Forelimb muscle (tissue), 1 donor: ENCODE results near the gene PSORS1C1. TPM values are rescaled to one million over a fixed set of nuclear protein-coding genes. Genes with fewer than 3 reads are reported as not detected.
"Not testable (repeated sequence)": the region's sequence is repeated elsewhere in the genome, so short reads cannot be mapped to it uniquely, and the experiment has no call there.

Experiments
- DNase-seq: peaks from one replicate; pipeline ENCODE4 v3.0.0-alpha.2; 2013; ENCODE audit warnings: low read depth
- polyA plus RNA-seq: library from polyadenylated mRNA; unstranded; fragments of 120-200 nt; gene quantifications from one replicate; pipeline ENCODE4 v1.2.1, GENCODE V29; 2013; ENCODE audit not compliant: insufficient read length

The PSORS1C1 gene
- polyA plus RNA-seq, 1 donor, result 1.7 TPM

DNA sequence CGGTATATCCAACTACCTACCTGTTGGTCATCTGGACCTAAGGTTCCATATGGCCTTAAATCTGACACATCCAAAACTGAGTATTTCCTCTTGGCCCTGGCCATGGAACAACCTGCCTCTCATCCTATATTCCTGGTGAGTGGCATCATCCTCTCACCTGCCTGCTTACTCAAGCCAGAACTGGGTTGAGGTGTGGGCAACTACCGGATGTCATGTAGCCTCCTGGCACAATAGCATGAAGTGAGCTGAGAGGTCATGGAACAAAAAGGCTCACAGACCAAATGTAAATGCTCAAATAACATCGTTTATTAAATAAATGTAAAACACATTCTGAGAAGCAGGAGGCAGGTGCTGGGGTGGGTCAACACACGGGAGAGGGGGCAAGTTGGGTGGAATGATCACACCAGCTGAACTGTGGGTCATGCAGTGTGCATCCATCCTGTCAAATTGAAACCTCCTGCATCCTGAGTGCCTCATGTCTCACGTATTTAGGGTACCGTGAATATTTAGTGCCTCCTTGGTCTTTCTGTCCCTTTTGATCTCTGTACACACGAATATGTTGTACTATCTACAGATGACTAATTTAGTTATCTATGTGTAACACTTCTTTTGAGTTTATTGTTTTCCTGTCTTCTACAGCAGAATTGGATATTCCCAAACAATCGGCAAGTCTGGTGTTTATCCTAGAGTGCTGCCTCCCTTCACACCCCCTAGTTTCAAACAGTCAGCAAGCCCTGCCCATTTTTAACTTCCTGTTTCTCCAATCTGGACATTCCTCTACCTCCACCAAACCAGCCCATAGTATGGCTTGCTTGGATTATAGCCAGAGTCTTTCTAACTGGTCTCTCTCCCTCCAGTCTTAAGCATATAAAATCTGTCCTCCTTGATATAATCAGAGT, 63.8 kb downstream of the PSORS1C1 start:
- DNase-seq, result no peak

DNA sequence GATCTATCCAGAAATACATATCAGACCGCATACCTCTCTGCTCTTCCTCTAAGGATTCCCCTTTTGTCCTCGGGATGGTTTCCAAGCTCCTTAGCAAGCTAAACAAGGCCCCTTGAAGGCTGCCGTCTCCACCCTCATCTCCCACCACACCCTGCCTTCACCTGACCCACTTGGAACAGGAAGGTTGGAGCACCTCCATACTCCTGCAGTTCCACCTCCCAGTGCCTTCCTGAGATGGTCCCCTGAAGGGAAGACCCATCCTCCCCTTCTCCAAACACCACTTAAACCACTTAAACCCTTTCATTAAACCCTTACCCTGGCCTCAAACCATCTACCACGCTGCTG, 64.4 kb downstream of the PSORS1C1 start:
- DNase-seq, result no peak

DNA sequence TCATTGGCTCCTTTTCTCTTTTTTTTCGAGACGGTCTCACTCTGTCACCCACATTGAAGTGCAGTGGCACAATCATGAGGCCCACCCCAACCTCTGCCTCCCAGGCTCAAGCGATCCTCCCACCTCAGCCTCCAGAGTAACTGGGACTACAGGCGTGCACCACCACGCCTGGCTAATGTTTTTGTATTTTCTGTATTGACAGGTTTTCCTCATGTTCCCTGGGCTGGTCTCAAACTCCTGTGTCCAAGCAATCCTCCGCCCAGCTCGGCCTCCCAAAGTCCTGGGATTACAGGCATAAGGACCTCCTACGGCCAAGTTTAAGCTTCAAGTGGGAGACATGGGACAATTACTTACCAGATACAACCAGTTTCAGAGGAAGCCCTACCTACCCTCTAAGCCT, 65.3 kb downstream of the PSORS1C1 start:
- no peak for DNase-seq

DNA sequence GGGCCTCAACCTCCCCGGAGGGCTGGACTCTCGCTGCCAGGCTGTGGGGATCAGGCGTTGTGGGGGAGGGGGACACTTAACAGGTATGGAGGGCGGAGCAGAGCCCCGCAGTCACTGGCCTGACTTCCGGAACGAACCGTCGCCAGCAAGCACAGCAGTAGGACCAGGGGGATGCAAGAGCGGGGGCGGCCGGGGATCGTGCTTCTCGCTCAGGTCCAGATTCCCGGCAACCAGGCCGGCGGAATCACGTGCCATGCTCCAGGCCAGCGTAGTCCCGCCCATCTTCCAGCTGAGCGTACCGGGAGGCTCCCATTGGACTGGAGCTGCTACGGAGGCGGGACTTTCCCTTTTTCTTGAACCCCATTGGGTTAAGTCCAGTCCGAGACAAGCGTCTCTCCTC, 65.9 kb downstream of the PSORS1C1 start:
- DNase-seq, result peak; percentile 45

DNA sequence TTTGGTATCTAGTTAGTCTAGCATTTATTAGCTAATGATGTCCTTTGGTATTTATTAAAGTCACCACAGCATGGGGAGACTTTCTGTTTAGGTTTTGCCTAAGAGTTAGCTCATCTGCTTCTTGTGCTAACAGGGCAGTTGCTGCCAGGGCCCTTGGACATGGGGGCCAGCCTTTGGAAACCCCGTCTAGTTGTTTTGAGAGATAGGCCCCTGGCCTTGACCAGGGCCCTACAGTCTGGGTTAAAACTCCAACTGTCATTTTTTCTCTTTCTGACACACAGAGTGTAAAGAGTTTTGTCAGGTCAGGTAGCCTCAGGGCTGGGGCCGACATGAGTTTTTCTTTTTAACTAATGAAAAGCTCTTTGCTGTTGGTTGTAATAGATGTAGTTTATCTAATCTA, 68.7 kb downstream of the PSORS1C1 start:
- DNase-seq, result not testable (repeated sequence)

DNA sequence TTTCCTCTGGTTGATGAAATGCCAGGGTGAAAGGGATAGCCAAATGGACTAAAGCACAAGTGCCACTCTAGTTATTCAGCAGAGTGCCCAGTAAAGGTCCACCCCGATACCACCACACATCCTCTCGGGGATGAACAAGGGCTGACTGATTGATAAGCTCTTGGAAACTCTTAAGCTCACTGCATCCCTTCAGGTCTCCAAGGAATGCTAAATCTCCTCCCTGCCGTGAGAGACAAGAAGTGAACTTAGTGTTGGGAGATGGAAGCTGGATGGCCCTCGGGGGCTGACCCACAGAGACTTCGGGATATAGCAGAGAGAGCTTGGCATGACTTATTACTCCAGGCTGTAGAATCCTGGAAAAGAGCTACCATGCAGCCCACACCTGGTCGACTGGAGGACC, 69.3 kb downstream of the PSORS1C1 start:
- DNase-seq, result not testable (repeated sequence)

DNA sequence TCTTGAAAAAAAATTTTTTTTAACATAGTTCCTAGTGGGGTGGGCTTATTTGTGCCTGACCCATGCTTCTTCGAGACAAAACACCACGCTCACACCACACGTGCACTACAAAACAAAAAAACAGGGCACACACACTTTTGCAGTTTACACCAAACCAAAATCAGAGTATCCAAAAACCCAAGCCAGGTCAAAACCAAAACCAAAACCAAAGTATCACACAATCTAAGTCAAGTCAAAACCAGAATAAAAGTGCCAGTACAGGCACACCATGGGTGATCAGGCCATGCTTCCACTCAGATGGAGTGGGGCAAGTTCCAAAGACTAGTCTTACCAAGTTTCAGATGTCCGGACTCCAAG, 71.1 kb downstream of the PSORS1C1 start:
- not testable (repeated sequence) for DNase-seq

DNA sequence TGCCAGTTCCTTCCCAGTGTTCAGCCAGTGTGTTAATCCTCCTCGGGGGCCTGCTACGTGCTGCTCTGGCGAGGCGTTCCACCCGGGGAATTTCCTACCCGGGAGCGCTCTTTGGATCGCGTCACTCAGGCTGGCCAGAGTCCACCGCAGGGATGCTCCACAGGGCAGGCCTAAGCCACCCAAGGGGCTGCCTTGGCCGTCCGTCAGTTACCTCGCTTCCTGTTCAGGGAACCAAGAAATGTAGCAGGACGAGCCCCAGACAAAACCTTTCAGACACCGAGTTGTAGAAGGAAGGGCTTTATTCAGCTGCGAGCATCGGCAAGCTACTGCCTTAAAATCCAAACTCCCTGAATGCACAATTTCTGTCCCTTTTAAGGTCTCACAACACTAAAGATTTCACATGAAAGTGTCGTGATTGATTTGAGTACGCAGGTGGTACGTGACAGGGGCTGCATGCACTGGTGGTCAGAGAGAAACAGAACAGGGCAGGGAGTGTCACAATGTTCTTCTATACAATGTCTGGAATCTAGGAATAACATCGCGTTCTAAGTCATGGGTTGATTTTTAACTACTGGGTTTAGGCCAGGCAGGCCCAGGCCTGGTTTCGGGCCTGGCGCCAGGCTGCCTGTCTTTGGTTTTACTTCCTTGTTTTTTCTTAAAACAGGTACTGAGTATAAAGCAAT, 71.6 kb downstream of the PSORS1C1 start:
- DNase-seq, result no peak

DNA sequence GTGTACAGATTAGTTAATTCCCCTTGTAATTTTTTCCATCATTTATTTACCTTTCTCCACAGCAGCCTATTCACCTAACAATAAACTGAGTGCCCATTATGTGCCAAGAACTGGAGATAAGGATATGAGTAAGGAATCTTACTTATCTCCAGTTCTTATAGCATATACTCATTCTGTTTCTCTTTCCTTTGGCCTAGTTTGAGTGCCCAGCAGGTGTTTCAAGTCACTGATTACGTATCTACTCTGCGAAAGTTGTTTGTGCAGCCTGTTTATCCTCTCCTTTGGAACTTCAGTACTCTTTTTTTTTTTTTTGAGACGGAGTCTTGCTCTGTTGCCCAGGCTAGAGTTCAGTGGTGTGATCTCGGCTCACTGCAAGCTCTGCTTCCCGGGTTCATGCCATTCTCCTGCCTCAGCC, 73.2 kb downstream of the PSORS1C1 start:
- DNase-seq, result no peak

DNA sequence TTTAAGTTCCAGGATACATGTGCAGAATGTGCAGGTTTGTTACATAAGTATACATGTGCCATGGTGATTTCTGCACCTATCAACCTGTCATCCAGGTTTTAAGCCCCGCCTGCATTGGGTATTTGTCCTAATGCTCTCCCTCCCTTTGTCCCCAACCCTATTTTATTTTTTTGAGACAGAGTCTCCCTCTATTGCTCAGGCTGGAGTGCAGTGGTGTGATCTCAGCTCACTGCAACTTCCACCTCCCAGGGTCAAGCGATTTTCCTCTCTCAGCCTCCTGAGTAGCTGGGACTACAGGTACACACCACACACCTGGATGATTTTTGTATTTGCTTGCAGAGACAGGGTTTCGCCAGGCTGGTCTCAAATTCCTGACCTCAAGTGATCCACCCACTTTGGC, 74.6 kb downstream of the PSORS1C1 start:
- not testable (repeated sequence) for DNase-seq

Other genes starting within 250 kb of the PSORS1C1 start
- gene DDR1, start 230.3 kb upstream of the PSORS1C1 start, polyA plus RNA-seq, result 65.4 TPM
- 23.7 TPM for gene GTF2H4, start 206.6 kb upstream of the PSORS1C1 start, polyA plus RNA-seq
- gene VARS2, start 200.6 kb upstream of the PSORS1C1 start, polyA plus RNA-seq, result 30.7 TPM
- gene SFTA2, start 182.6 kb upstream of the PSORS1C1 start, polyA plus RNA-seq, result not detected
- gene MUCL3, start 173.8 kb upstream of the PSORS1C1 start, polyA plus RNA-seq, result not detected
- not detected for gene MUC21, start 131.1 kb upstream of the PSORS1C1 start, polyA plus RNA-seq
- not detected for gene MUC22, start 104.3 kb upstream of the PSORS1C1 start, polyA plus RNA-seq
- gene C6orf15, start 2.2 kb upstream of the PSORS1C1 start, polyA plus RNA-seq, result not detected
- gene CDSN, start 5.6 kb downstream of the PSORS1C1 start, polyA plus RNA-seq, result 0.06 TPM
- not detected for gene PSORS1C2, start 24.3 kb downstream of the PSORS1C1 start, polyA plus RNA-seq
- 14.3 TPM for gene CCHCR1, start 43.0 kb downstream of the PSORS1C1 start, polyA plus RNA-seq
- gene TCF19, start 43.8 kb downstream of the PSORS1C1 start, polyA plus RNA-seq, result 8.4 TPM
- 0.56 TPM for gene POU5F1, start 55.9 kb downstream of the PSORS1C1 start, polyA plus RNA-seq
- gene HLA-C, start 157.3 kb downstream of the PSORS1C1 start, polyA plus RNA-seq, result 51.5 TPM
- 104 TPM for gene HLA-B, start 242.4 kb downstream of the PSORS1C1 start, polyA plus RNA-seq